H9 (cell line): Measurements from ENCODE around the gene IL20. TPM values are rescaled to one million over a fixed set of nuclear protein-coding genes. Genes with fewer than 3 reads are reported as not detected.

Experiments
- DNase-seq: peaks from one replicate; pipeline ENCODE4 v3.0.0-alpha.2; 2017
- H2AFZ ChIP-seq: one replicate; pipeline ENCODE4 v1.6.1; 2013; ENCODE audit warnings: mild to moderate bottlenecking, low read length, control low read depth, moderate library complexity
- H2AK5ac ChIP-seq: 2 replicates; pipeline ENCODE4 v1.6.1; 2013; ENCODE audit warnings: low read length, control low read depth, mixed read lengths; ENCODE audit not compliant: insufficient read length
- H2BK120ac ChIP-seq: one replicate; pipeline ENCODE4 v1.6.1; 2013; ENCODE audit warnings: low read depth, mild to moderate bottlenecking, low read length, control low read depth, inconsistent platforms; ENCODE audit not compliant: poor library complexity, severe bottlenecking
- H2BK12ac ChIP-seq: 2 replicates; pipeline ENCODE4 v1.6.1; 2013; ENCODE audit warnings: low read length, control low read depth, mixed read lengths, low read depth; ENCODE audit not compliant: insufficient read length
- H2BK15ac ChIP-seq: 2 replicates; pipeline ENCODE4 v1.6.1; 2013; ENCODE audit warnings: low read depth, low read length, control low read depth
- H2BK20ac ChIP-seq: one replicate; pipeline ENCODE4 v1.6.1; 2013; ENCODE audit warnings: low read depth, mild to moderate bottlenecking, low read length, control low read depth, inconsistent platforms; ENCODE audit not compliant: poor library complexity, severe bottlenecking
- H2BK5ac ChIP-seq: 2 replicates; pipeline ENCODE4 v1.6.1; 2013; ENCODE audit warnings: low read length, control low read depth, mixed read lengths; ENCODE audit not compliant: insufficient read length
- H3K14ac ChIP-seq: 2 replicates; pipeline ENCODE4 v1.6.1; 2013; ENCODE audit warnings: low read length, control low read depth; ENCODE audit not compliant: insufficient read depth
- H3K18ac ChIP-seq: 2 replicates; pipeline ENCODE4 v1.6.1; 2013; ENCODE audit warnings: low read depth, mild to moderate bottlenecking, mixed read lengths, low read length, control low read depth; ENCODE audit not compliant: insufficient read length
- H3K23ac ChIP-seq: 2 replicates; pipeline ENCODE4 v1.6.1; 2013; ENCODE audit warnings: low read length, control low read depth, mixed read lengths, low read depth; ENCODE audit not compliant: insufficient read length
- H3K23me2 ChIP-seq: 2 replicates; pipeline ENCODE4 v1.6.1; 2013; ENCODE audit warnings: low read depth, mild to moderate bottlenecking, mixed read lengths, low read length, control low read depth; ENCODE audit not compliant: insufficient read length, poor library complexity, severe bottlenecking
- H3K27ac ChIP-seq: 2 replicates; pipeline ENCODE4 v1.5.1; 2013; ENCODE audit warnings: low read length, control low read depth, mixed read lengths, low read depth; ENCODE audit not compliant: insufficient read length
- H3K27me3 ChIP-seq: 2 replicates; pipeline ENCODE4 v1.6.1; 2013; ENCODE audit warnings: low read length, control low read depth, inconsistent platforms; ENCODE audit not compliant: insufficient read depth
- H3K4ac ChIP-seq: 2 replicates; pipeline ENCODE4 v1.6.1; 2013; ENCODE audit warnings: low read depth, mild to moderate bottlenecking, control low read depth, inconsistent platforms, low read length, moderate library complexity
- H3K4me1 ChIP-seq: 2 replicates; pipeline ENCODE4 v1.6.1; 2013; ENCODE audit warnings: low read length, control low read depth, inconsistent platforms; ENCODE audit not compliant: insufficient read depth
- H3K4me2 ChIP-seq: 2 replicates; pipeline ENCODE4 v1.6.1; 2013; ENCODE audit warnings: low read length, control low read depth, mixed read lengths; ENCODE audit not compliant: insufficient read length, insufficient read depth
- H3K56ac ChIP-seq: 2 replicates; pipeline ENCODE4 v1.6.1; 2013; ENCODE audit warnings: low read depth, mild to moderate bottlenecking, mixed read lengths, low read length, control low read depth; ENCODE audit not compliant: insufficient read length
- H3K79me1 ChIP-seq: 2 replicates; pipeline ENCODE4 v1.6.1; 2013; ENCODE audit warnings: low read depth, mild to moderate bottlenecking, moderate library complexity, low read length, control low read depth, inconsistent platforms; ENCODE audit not compliant: insufficient read depth, poor library complexity, severe bottlenecking
- H3K79me2 ChIP-seq: 2 replicates; pipeline ENCODE4 v1.6.1; 2013; ENCODE audit warnings: low read length, control low read depth, inconsistent platforms; ENCODE audit not compliant: insufficient read depth
- H3K9ac ChIP-seq: 2 replicates; pipeline ENCODE4 v1.6.1; 2013; ENCODE audit warnings: low read length, control low read depth, mixed read lengths; ENCODE audit not compliant: insufficient read length; ENCODE audit errors: extremely low read depth
- H3K9me3 ChIP-seq: one replicate; pipeline ENCODE4 v1.6.1; 2013; ENCODE audit warnings: low read depth, low read length, inconsistent platforms; ENCODE audit not compliant: control insufficient read depth
- H3T11ph ChIP-seq: one replicate; pipeline ENCODE4 v1.6.1; 2013; ENCODE audit warnings: mild to moderate bottlenecking, low read length, control low read depth, inconsistent platforms
- H4K20me1 ChIP-seq: one replicate; pipeline ENCODE4 v1.6.1; 2013; ENCODE audit not compliant: control insufficient read depth, insufficient read length, insufficient read depth
- H4K5ac ChIP-seq: 2 replicates; pipeline ENCODE4 v1.6.1; 2013; ENCODE audit warnings: low read depth, mild to moderate bottlenecking, mixed read lengths, low read length, control low read depth; ENCODE audit not compliant: insufficient read length
- H4K8ac ChIP-seq: replicated peaks from 2 replicates; pipeline ENCODE4 v1.6.1; 2013; ENCODE audit warnings: low read length, control low read depth, mixed read lengths, low read depth; ENCODE audit not compliant: insufficient read length
- H4K91ac ChIP-seq: 2 replicates; pipeline ENCODE4 v1.6.1; 2013; ENCODE audit warnings: low read depth, mild to moderate bottlenecking, moderate library complexity, mixed read lengths, low read length, control low read depth; ENCODE audit not compliant: insufficient read length
- H3K27ac Mint-ChIP-seq, 3 experiments: 2 replicates in 2 of 3; 3 replicates in 1 of 3; pipeline ENCODE4 v1.8.0; 2020 to 2021; ENCODE audit warnings: mixed read lengths in 3 of 3, mild to moderate bottlenecking in 1 of 3, moderate library complexity in 1 of 3
- H3K27me3 Mint-ChIP-seq: 2 replicates; pipeline ENCODE4 v1.8.0; 2021; ENCODE audit warnings: low read depth, mild to moderate bottlenecking, moderate library complexity, mixed read lengths
- H3K36me3 Mint-ChIP-seq, 3 experiments: 2 replicates in 2 of 3; 3 replicates in 1 of 3; pipeline ENCODE4 v1.8.0; 2020 to 2021; ENCODE audit warnings: low read depth in 3 of 3, mixed read lengths in 3 of 3; ENCODE audit not compliant: insufficient read depth in 1 of 3
- H3K4me1 Mint-ChIP-seq, 2 experiments: 2 replicates each; pipeline ENCODE4 v1.8.0; 2020; ENCODE audit warnings: mixed read lengths in 2 of 2
- H3K4me3 Mint-ChIP-seq, 2 experiments: 2 replicates in 1 of 2; 3 replicates in 1 of 2; pipeline ENCODE4 v1.8.0; 2020 to 2021; ENCODE audit warnings: mild to moderate bottlenecking in 2 of 2, mixed read lengths in 2 of 2, moderate library complexity in 1 of 2
- H3K9me3 Mint-ChIP-seq, 2 experiments: 2 replicates in 1 of 2; 3 replicates in 1 of 2; pipeline ENCODE4 v1.8.0; 2020; ENCODE audit warnings: mild to moderate bottlenecking in 2 of 2, mixed read lengths in 2 of 2, moderate library complexity in 1 of 2
- CTCF ChIP-seq: fragments of 200-600 bp; sonication (generic); conservative IDR thresholded peaks from 3 replicates; pipeline ENCODE4 v1.8.0; 2021; ENCODE audit warnings: antibody characterized with exemption, mild to moderate bottlenecking
- WGBS: extraction: QIAGEN DNeasy Blood & Tissue Kit; methylation state at CpG from one replicate; pipeline ENCODE4 v1.1.7; 2013; ENCODE audit warnings: missing lambda C conversion rate, low lambda C conversion rate, mixed read lengths; ENCODE audit not compliant: insufficient read length; ENCODE audit errors: extremely low coverage; 5-methylcytosine and 5-hydroxymethylcytosine counted together
- total RNA-seq: library from RNA; stranded (reverse); gene quantifications from 2 replicates; pipeline ENCODE4 v1.2.1, GENCODE V29; 2021

IL20 gene
- total RNA-seq, 1 experiment from 2014 or later, result not detected

GRCh38 chr1:206916000-206916709 lies 50.7 kb downstream of the IL20 start:
- Histone ChIP-seq H3K9ac (no peak overlapping the region), H3K4me2 (no peak overlapping the region), H2BK15ac (no peak overlapping the region), H3K79me2 (no peaks in the 10 kb centered on the region), H3K23ac (no peak overlapping the region), H3K79me1 (no peaks in the 10 kb centered on the region), H2BK120ac (no peak overlapping the region), H3K27ac (no peak overlapping the region), H2AFZ (no peak overlapping the region), H3K4ac (no peak overlapping the region), H4K5ac (no peak overlapping the region), H2BK5ac (no peak overlapping the region), H4K8ac (no peak overlapping the region), H2BK20ac (no peak overlapping the region), H3T11ph (no peak overlapping the region), H3K9me3 (no peaks in the 10 kb centered on the region), H4K91ac (no peak overlapping the region), H4K20me1 (no peaks in the 10 kb centered on the region), H2AK5ac (no peak overlapping the region), H3K56ac (no peak overlapping the region), H3K27me3 (no peaks in the 10 kb centered on the region; the same call in 1 of the 2 replicates), H3K14ac (no peak overlapping the region), H3K23me2 (no peaks in the 10 kb centered on the region), H2BK12ac (no peak overlapping the region), H3K18ac (no peak overlapping the region), H3K4me1 (no peaks in the 10 kb centered on the region)
- no peak for TF ChIP-seq CTCF
- H3K4me1 Mint-ChIP-seq, result no peaks in the 10 kb centered on the region
- no peak for DNase-seq
- no peaks in the 10 kb centered on the region for H3K36me3 Mint-ChIP-seq
- H3K9me3 Mint-ChIP-seq, result no peaks in the 10 kb centered on the region
- no peak overlapping the region for H3K27ac Mint-ChIP-seq
- H3K4me3 Mint-ChIP-seq, result no peak overlapping the region
- peaks cover 43% of the 10 kb centered on the region for H3K27me3 Mint-ChIP-seq
- WGBS, result no CpG with 5 or more reads among the region's 8 CpGs
